Hepatocyte (in vitro differentiated cells): ENCODE data around the gene MUC6.

Experiments
- CTCF ChIP-seq: fragments of 200-600 bp; sonication (generic); IDR thresholded peaks from 2 replicates; pipeline ENCODE4 v1.5.1; 2016; ENCODE audit warnings: antibody characterized with exemption, mild to moderate bottlenecking; ENCODE audit not compliant: poor library complexity
- EZH2 ChIP-seq: fragments of 200-600 bp; sonication (generic); IDR thresholded peaks from 2 replicates; pipeline ENCODE4 v1.6.1; 2016; ENCODE audit warnings: antibody characterized with exemption, mild to moderate bottlenecking, borderline replicate concordance
- EZH2phosphoT487 ChIP-seq: fragments of 200-600 bp; sonication (generic); IDR thresholded peaks from one replicate; pipeline ENCODE4 v1.6.1; 2018; ENCODE audit warnings: antibody characterized with exemption, mild to moderate bottlenecking, low read depth, moderate library complexity; ENCODE audit not compliant: unreplicated experiment, severe bottlenecking

DNA sequence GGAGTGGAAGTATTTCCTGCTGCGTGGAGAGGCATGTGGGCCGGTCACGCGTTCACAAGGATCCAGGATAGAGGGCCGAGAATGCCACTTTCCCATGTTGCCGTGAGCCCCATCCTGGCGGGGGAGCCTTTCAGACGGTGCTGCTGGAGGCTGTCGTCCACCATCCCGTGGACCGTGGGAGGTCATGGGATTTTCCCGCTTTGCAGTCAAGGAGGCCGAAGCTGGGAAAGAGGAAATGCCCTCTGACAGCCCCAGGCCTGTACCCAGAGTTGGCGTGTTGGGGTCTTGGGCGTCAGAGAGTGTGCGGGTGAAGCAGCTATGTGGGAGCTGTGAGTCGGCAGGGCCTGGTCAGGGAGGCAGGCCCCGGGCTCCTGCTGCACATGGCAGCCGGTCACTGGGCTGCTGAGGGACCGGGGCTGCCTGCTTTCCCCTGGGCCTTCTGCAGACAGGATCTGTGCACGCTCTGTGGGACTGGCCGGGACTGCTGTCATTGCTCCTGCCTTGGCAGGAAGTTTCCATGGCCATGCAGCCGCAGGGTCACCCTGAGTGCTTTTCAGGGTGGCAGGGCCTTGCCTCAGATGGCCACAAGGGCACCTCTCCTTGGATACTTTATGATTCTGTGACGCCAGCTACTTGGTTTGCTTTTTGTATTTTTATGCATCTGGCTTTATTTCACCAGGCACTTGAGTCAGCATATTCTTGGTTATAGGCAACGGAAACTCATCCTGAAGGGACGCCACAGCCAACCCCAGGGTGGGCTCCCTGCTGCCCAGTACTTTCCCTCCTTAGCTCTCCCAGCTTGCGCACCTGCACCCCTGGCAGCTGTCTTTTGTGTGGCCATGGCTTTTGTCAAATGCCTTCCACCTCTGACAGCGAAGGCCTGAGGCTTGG, 58.4 kb downstream of the MUC6 start:
- TF ChIP-seq CTCF (no peak), EZH2 (no peak), EZH2phosphoT487 (no peak)
